Lower leg skin (tissue), 3 donors: ENCODE results near the gene IDH3G.

Experiments
- CTCF ChIP-seq, 3 donors: fragments of 450-650 bp; IDR thresholded peaks; one replicate each; pipeline ENCODE4 v1.5.1; 2016; ENCODE audit warnings: antibody characterized with exemption in 3 of 3, mild to moderate bottlenecking in 3 of 3, moderate library complexity in 2 of 3
- POLR2A ChIP-seq, 2 donors: fragments of 450-650 bp; IDR thresholded peaks; one replicate each; pipeline ENCODE4 v1.6.1; 2016 to 2017; ENCODE audit warnings: antibody characterized with exemption in 2 of 2, mild to moderate bottlenecking in 1 of 2, moderate library complexity in 1 of 2

DNA sequence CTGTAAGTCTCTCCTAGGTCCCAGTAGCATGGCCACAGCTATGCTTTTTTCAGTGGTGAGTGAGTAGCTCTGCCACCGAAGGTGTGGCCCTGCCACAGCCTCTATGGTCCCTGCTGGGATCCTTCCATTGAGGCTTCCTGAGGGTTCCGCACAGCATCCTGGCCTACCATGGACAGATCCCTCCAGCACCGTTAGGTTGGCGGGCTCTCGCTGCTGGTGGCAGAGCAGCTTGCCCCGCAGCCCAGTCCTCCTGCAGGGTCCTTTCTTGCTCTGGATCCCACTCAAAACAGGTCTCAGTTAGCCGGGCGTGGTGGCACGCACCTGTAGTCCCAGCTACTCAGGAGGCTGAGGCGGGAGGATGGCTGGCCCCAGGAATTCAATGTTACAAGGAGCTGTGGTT is 38.6 kb upstream of the IDH3G start:
- TF ChIP-seq CTCF (IDR thresholded peaks at IDR 0.05) (no peak), POLR2A (IDR thresholded peaks at IDR 0.05) (no peak)
